MM.1S (cell line): ENCODE results near the gene MYEF2.

Experiments used
- CTCF ChIP-seq: fragments of 300-600 bp; sonication (generic); IDR thresholded peaks from 2 replicates; pipeline ENCODE4 v1.5.1; 2016; ENCODE audit warnings: antibody characterized with exemption, low read length, mixed read lengths
- EZH2phosphoT487 ChIP-seq: fragments of 300-600 bp; sonication (generic); IDR thresholded peaks from 2 replicates; pipeline ENCODE4 v1.6.1; 2018; ENCODE audit warnings: antibody characterized with exemption, low read length

GRCh38 chr15:48096813-48097212 is 81.3 kb downstream of the MYEF2 start:
- no peak for TF ChIP-seq CTCF
- no peak for TF ChIP-seq EZH2phosphoT487
